NB4 (cell line): ENCODE results near the gene GPHA2.

Experiments used
- CTCF ChIP-seq: IDR thresholded peaks from one replicate; pipeline ENCODE4 v1.5.1; 2012; ENCODE audit warnings: low read depth, low read length
- MAX ChIP-seq: IDR thresholded peaks from 2 replicates; pipeline ENCODE4 v1.6.1; 2011; ENCODE audit warnings: low read depth, low read length

GRCh38 chr11:64910451-64911093, 25.1 kb downstream of the GPHA2 start:
- TF ChIP-seq MAX (no peak), CTCF (no peak)
